GM21381 (cell line): ENCODE measurements around the gene HCFC1.
"Not testable (repeated sequence)": the region's sequence is repeated elsewhere in the genome, so short reads cannot be mapped to it uniquely, and the experiment has no call there.

Experiments used
- ATAC-seq: cut with Tn5 transposase; IDR thresholded peaks from one replicate; pipeline ENCODE4 v1.9.1; 2021; ENCODE audit warnings: mild to moderate bottlenecking, moderate library complexity; ENCODE audit not compliant: unreplicated experiment

Gene HCFC1

GRCh38 chrX:154010330-154011087 lies 38.9 kb upstream of the HCFC1 start:
- no peak for ATAC-seq

GRCh38 chrX:154008521-154008920 lies 36.9 kb upstream of the HCFC1 start:
- ATAC-seq: no peak

GRCh38 chrX:154006947-154007346 lies 35.3 kb upstream of the HCFC1 start:
- no peak for ATAC-seq

- no peak for ATAC-seq
These were observed 32.7 kb upstream of the HCFC1 start for GRCh38 chrX:154004315-154004714.

GRCh38 chrX:154002215-154002719 lies 30.6 kb upstream of the HCFC1 start:
- no peak for ATAC-seq

- no peak for ATAC-seq
These were observed 28.4 kb upstream of the HCFC1 start for GRCh38 chrX:154000051-154000450.

DNA sequence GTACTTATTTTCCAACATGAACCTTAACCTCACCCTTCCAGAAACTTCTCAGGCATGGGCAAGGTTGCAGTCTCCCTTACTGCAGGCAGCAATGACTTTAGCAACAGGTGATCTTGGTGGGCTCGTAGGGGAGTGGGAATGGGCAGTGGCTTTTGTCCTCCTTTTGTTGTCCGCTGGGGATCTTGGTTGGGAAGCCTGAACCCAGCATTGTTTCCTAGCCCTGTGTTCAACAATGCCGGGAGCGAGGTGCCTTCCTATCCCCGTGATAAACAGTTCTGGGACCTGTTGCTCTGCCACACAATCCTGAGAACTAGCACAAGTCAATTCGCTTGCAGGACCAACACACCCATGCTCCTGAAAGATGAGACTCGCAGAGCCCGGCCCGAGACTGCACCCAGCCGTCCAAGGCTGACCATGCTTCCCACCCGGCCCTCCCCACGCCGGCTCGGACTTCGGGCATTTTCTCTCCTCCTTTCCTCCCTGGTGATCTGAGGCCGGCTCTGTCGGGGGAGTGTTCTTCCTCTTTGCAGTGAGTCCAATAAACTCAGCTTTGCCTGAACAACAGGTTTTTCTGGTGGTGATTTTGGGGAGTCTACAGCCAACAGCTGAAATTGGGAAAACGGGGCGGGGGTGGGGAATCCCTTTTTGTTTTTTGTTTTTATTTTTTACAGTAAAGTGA lies 27.9 kb upstream of the HCFC1 start:
- no peak for ATAC-seq

DNA sequence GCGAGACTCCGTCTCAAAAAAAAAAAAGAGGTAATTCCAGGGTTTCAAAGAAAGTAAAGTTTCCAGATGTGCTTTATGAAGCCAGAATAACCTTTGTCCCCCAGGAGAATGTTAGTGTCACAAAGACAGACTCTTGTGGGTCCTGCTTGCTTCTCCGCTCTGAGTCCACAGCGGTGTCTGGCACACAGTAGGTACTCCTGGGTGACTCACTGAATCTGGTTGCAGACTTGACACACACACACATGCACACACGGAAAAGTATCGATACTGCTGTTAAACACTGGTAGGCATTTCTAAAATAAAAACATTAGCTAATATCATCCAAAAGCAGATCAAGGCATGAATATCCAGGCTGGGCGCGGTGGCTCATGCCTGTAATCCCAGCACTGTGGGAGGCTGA lies 23.9 kb upstream of the HCFC1 start:
- ATAC-seq: no peak

DNA sequence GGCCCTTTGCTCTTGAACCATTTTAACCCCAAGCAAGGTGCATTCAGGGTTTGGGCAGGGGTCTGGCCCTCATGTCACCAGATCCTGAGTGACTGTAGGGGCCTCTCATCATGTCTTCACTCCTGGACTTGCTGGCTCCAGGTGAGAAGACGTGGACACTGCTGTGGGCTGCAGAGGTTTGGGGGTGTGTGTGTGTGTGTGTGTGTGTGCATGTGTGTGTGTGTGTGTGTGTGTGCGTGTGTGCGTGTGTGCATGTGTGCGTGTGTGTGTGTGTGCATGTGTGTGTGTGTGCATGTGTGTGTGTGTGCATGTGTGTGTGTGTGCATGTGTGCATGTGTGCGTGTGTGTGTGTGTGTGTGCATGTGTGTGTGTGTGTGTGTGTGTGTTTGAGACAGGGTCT lies 22.8 kb upstream of the HCFC1 start:
- not testable (repeated sequence) for ATAC-seq

DNA sequence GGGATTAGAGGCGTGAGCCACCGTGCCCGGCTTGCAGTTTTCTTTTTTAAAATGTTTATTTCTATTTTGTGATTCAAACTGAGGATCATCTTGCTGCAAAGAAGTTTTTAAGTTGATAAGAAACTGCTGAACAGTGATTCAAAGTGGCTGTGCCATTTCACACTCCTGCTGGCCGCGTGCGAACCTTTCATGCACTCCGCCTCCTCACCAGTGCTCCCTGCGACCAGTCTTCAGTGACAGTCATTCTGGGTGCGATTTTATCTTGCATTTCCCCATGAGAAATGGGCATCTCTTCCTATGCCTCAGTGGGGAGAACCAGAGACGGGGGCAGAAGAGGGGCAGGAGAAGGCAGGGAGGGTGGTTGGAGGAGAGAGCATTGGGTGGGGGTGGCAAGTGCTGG lies 22.4 kb upstream of the HCFC1 start:
- ATAC-seq: no peak

DNA sequence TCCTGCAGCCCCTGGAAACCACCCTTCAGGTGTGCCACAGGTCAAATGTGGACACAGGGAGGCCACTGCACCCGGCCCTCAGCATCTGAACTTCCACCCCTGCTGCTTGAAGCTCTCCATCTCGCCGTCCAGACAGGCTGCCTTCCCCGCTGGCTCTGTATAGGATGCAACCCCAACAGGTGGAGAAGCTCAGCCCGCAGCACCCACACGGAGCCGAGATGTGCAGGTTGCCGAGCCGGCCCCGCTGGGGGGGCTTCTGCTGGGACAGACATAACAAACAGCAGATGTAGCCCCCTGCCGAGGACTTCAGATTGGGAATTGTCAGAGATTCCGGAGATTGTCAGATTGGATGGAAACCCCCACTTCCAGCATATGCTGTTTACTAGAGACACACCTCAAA lies 21.5 kb upstream of the HCFC1 start:
- no peak for ATAC-seq

- no peak for ATAC-seq
These were observed 20.6 kb upstream of the HCFC1 start for GRCh38 chrX:153992180-153992579.

DNA sequence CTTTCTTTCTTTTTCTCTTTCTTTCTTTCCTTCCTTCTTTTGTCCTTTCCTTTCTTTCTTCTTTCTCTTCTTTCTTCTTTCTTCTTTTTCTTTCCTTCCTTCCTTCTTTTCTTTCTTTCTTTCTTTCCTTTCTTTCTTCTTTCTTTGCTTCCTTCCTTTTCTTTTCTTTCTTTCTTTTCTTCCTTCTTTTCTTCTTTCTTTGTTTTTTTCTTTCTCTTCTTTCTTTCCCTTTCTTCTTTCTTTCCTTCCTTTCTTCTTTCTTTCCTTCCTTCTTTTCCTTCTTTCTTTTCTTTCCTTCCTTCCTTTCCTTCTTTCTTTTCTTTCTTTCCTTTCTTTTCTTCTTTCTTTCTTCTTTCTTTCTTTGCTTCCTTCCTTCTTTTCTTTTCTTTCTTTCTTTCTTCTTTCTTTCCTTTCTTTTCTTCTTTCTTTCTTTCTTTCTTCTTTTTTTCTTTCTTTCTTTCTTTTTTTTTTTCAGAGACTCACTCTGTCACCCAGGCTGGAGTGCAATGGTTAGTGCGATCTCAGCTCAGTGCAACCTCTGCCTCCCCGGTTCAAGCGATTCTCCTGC lies 19.5 kb upstream of the HCFC1 start:
- no peak for ATAC-seq

DNA sequence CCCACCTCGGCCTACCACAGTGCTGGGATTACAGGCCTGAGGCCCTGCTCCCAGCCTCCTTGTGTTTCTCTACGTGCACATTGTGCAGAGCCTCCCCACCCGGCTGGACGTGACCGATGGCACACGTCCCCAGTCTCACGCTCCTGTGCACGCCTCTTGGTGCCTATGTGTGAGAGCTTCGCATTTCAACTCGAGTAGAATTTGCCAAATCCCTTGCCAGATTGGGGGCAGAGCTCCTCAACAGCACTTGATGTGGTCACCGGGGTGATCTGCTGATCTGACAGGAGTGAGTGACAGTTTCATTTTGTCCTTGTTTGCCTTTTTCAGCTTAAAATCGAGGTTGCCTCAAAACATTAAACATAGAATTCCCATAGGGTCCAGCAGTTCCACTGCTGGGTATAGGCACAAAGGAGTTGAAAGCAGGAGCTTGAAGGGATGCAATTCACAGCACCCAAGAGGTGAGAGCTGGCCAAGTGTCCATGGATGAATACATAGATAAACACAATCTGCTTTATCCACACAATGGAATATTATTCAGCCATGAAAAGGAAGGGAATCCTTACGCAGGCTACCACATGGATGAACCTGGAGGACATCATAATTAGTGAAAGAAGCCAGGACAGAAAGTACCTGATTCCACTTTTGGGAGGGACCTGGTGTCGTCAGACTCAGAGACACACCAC lies 18.5 kb upstream of the HCFC1 start:
- ATAC-seq: no peak

- ATAC-seq: no peak
These were observed 16.9 kb upstream of the HCFC1 start for GRCh38 chrX:153988493-153988892.

GRCh38 chrX:153984351-153985178 lies 12.9 kb upstream of the HCFC1 start:
- no peak for ATAC-seq

- ATAC-seq: no peak
These were observed 11.7 kb upstream of the HCFC1 start for GRCh38 chrX:153983321-153983801.

GRCh38 chrX:153981771-153982533 lies 10.3 kb upstream of the HCFC1 start:
- no peak for ATAC-seq

DNA sequence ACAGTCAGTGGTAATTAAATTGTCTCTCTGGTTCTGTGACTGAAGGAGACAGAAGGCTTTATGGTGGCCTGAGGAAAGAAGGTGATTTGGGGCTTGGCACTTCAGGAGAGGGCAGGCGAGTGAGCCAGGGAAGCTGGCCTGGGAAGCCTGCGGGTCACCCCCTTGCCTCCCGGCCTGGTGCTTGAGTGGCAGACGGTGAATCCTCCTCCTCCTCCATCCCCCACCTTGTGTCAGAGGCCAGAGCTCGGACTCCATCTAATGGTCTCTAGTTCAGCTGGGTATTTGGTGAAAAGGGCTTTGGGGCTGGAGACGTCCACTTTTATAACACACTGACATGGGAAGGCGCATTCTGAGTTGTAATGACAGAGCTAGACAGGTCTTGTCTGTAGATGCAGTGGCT lies 9.6 kb upstream of the HCFC1 start:
- ATAC-seq: no peak

DNA sequence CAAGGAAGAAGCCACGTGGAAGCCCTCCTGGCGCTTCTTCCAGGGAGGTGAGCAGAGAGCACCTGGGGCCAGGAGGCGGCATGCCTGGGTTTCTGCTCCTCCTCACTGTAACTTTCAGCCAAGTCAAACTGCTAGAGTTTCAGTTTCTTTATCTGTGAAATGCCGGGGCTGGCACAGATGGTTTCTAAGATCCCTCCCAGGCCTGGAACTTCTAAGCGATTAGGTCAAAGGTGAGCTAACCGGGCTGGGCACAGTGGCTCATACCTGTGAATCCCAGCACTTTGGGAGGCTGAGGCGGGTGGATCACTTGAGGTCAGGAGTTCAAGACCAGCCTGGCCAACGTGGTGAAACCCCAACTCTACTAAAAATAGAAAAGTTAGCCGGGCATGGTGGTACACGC lies 8.8 kb upstream of the HCFC1 start:
- ATAC-seq: not testable (repeated sequence)
